Stimulated activated CD8-positive, alpha-beta memory T cell treated with anti-CD3 and anti-CD28 coated beads, Interleukin-12 subunit alpha, Interleukin-12 subunit beta, amount 100 ng/mL, for 24 hours (primary cell): Measurements from ENCODE around the gene TUT1.
A peak's percentile ranks its signal among the peaks of the same experiment; 100 is the strongest.
"Not testable (repeated sequence)": the region's sequence is repeated elsewhere in the genome, so short reads cannot be mapped to it uniquely, and the experiment has no call there.

Experiments used
- DNase-seq: peaks from one replicate; pipeline ENCODE4 v3.0.0-alpha.2; 2020; ENCODE audit errors: extremely low read depth

Gene TUT1, protein sequence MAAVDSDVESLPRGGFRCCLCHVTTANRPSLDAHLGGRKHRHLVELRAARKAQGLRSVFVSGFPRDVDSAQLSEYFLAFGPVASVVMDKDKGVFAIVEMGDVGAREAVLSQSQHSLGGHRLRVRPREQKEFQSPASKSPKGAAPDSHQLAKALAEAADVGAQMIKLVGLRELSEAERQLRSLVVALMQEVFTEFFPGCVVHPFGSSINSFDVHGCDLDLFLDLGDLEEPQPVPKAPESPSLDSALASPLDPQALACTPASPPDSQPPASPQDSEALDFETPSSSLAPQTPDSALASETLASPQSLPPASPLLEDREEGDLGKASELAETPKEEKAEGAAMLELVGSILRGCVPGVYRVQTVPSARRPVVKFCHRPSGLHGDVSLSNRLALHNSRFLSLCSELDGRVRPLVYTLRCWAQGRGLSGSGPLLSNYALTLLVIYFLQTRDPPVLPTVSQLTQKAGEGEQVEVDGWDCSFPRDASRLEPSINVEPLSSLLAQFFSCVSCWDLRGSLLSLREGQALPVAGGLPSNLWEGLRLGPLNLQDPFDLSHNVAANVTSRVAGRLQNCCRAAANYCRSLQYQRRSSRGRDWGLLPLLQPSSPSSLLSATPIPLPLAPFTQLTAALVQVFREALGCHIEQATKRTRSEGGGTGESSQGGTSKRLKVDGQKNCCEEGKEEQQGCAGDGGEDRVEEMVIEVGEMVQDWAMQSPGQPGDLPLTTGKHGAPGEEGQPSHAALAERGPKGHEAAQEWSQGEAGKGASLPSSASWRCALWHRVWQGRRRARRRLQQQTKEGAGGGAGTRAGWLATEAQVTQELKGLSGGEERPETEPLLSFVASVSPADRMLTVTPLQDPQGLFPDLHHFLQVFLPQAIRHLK

DNA sequence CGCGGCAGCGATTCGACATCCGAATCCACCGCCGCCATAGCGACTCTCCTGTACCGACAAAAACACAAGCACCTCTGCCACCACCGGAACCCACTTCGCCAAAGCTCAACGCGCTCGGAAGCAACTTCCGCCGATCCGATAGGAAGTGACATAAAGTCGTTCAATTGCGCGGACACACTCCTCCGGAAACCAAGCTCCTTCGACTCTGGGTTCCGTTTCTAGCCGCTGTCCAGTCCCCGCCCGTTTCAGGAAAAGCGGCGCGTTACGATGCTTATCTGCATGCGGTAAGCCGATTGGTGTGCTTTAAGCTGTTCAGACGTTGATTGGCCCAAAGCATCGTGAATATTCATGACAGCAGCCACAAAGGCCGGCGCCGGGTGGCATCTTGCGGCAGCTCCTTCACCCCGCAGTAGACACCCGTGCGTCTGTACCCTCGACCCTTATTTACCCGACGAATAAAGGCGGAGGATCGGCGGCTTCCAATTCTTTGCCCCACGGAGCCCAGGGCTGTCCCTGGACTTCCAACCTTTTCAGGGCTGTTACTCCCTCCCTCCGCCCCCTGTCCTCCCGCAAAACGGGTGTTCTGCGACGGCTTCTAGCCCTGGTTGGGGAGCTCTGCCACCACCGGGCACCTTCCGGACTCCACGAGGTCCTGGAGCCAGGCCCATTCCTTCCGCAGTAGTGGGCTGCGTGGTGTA, at the start of gene TUT1:
TSS of gene TUT1 (minus strand) at position 76 of the 698 bp plus-strand sequence. CDS start at position 38, 38 bp downstream.
- DNase-seq, result peak; percentile 83

DNA sequence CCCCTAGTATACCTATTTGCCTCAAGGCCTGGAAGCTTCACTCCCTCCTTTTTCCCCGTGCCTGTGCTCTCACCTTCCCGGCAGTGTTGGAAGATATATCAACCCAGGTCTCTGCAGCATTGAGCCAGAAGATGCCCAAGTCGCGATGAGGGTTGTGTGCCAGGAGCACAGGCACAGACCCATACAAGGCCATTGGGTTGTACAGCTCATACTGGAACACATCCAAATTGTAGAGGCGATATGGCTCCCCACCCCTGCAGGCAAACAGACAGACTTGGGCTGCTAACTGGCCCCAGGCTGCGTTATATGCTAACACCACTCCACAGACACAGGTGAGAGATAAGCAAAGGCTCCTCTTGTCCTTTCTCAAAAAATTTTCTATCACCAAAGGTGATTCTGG, 41.2 kb upstream of the TUT1 start:
- no peak for DNase-seq

DNA sequence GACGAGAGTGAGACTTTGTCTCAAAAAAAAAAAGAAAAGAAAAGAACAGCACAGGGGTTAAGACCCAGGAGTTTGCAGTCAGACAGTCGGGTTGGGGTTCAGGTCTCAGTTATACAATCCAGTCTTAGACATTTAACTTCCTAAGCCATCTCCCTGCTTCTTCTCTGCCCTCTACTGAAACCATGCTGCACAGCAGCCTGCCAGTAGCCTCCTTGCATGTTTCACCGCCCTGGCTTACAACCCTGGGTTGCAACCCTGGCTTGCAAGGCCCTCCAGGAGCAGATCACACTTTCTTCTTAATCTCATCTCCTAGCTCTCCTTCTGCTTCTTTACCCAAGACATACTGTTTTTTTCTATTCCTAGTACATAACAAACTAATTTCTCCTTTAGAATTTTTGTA, 36.4 kb upstream of the TUT1 start:
- DNase-seq, result no peak

DNA sequence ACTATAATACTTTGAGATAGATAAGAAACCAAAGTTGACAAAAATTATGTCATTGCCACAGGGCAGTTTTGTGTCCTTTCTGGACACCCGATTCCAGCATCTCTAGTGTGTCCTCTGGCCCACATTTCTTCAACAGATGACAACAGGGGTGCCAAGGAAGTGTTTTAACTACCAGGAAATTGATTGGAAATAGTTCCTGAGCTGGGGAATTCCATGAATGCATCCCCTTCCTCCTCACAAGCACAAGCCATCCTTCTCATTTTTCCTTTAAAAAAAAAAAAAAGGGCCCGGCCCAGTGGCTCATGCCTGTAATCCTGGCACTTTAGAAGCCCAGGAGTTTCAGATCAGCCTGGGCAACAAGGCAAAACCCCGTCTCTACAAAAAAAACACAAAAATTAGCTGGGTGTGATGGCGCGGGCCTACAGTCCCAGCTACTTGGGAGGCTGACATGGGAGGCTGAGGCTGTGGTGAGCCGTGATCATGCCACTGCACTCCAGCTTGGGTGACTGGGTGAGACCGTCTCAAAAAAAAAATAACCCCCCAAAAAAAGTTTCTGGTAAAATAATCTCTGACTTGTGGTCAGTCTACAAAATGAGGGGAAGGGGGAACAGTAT, 31.3 kb upstream of the TUT1 start:
- no peak for DNase-seq

DNA sequence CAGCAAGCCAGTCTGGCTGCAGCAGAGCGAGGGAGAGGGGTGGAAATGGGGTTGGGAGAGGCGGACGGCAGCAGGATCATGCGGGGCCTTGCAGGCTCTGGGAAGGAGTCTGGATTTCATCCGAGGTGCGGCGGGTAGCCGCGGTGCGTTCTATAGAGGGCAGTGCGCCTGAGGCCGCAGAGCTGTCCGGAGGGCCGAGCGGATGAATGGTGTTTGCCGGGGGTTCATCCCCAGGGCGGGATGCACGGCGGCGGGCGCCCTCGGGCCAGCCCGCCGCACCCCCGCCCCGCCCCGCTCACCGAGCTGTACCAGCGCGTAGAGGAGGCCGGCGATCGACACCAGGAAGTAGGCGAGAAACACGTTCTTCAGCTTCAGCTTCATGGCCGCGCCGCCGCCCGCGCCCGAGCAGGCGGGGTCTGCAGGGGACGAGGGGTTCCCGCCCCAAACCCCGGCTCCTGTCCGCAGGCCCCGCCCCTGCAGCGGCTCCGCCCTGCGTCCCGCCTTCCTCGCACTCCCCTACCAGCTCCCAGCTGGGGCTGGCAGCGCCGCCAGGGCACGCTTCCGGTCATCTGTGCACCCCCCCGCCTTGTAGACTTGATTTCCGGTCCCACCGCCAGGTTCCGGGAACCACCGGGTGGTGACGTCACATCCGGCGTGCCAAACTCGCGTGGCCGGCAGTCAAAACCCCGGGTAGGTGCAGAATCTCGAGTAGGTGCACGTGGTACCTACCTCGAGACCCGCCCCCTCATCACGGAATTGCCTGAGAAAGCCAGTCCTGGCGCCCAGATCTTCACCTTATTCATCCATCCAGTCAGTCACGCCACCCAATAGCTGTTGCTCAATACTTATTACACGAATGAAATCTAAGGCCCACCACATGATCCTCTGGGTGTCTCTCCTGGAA, 30.5 kb upstream of the TUT1 start, which contains the start of gene B3GAT3:
TSS of gene B3GAT3 (minus strand) at position 420 of the 904 bp plus-strand sequence. CDS start at position 381, 39 bp downstream.
- DNase-seq, result peak; percentile 88

DNA sequence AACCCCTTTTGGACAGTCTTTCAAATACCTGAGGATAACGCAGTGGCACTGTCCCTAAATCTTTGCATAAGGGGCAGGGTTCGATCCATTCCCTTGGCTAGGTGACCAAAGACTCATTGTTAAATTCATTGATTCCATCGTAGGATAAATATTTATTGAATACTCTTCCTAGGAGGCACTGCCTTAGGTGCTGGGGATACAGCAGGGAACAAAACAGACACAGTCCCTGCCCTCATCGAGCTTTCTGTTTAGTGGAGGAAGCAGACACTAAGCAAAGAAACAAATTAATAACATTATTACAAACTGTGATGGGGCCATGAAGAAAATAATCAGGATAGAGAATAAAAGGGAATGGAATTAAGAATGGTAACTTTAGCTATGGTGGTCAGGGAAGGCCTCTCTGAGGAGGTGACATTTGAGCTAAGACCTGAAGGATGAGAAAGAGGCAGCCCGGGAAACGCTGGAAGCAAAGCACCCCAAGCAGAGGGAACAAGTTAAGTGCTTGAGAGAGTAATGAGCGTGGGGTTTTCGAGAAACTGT, 29.8 kb upstream of the TUT1 start:
- no peak for DNase-seq

DNA sequence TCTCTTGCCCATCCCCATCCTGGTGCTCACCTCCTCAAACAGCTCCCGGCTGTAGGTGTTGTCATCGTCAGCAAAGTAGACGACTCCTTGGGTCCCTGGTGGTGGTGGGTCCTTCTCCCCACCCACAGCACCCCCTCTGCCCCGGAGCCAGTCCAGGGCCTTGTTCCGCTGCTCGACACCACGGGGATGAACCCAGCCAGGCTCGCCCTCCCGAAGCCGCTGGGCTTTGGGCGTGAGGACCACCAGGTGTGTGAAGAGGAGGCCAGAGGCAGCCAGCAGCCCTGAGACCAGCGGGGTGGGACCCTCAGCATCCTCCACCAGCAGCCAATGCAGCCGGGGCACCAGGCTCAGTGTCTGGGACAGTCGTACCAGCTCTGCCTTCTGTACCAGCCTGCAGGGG, 25.6 kb upstream of the TUT1 start:
- DNase-seq, result not testable (repeated sequence)

DNA sequence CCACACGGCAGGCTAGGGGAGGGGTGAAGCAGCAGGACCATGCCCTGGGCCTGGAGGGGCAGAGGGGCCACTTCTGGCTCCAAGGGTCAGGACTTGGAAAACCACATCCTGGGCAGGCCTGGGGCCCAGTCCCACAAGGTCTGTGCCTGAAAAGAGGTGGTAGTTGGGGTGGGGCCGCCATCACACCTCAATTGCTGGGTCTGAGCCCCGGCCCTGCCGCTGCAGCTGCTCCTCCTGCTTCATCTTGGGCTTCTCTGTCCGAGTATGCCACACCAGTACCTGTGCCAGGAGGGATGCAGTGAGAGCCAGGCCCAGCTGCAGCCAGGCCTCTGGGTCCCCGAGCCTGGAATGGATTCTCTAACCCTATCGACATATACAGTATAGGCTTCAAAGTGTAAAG, 24.2 kb upstream of the TUT1 start:
- no peak for DNase-seq

DNA sequence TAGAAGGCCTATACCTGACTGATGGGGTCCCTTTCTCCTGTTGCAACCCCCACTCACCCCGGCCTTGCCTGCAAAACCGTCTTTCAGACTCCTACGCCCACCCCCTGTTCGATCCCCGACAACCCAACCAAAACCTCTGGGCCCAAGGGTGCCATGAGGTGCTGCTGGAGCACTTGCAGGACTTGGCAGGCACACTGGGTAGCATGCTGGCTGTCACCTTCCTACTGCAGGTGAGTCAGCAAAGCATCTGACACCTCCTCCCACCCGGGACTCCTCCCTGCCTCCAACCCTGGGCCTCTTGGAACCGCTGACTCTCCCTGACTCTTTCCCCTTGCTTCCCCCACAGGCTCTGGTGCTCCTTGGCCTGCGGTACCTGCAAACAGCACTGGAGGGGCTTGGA, 23.0 kb upstream of the TUT1 start:
- DNase-seq, result no peak

DNA sequence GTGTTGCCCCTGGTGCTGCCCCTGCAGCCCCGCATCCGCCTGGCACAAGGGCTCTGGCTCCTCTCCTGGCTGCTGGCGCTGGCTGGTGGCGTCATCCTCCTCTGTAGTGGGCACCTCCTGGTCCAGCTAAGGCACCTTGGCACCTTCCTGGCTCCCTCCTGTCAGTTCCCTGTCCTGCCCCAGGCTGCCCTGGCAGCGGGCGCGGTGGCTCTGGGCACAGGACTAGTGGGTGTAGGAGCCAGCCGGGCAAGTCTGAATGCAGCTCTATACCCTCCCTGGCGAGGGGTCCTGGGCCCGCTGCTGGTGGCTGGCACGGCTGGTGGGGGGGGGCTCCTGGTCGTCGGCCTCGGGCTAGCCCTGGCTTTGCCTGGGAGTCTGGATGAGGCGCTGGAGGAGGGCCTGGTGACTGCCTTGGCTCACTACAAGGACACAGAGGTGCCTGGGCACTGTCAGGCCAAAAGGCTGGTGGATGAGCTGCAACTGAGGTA, 22.0 kb upstream of the TUT1 start:
- no peak for DNase-seq

DNA sequence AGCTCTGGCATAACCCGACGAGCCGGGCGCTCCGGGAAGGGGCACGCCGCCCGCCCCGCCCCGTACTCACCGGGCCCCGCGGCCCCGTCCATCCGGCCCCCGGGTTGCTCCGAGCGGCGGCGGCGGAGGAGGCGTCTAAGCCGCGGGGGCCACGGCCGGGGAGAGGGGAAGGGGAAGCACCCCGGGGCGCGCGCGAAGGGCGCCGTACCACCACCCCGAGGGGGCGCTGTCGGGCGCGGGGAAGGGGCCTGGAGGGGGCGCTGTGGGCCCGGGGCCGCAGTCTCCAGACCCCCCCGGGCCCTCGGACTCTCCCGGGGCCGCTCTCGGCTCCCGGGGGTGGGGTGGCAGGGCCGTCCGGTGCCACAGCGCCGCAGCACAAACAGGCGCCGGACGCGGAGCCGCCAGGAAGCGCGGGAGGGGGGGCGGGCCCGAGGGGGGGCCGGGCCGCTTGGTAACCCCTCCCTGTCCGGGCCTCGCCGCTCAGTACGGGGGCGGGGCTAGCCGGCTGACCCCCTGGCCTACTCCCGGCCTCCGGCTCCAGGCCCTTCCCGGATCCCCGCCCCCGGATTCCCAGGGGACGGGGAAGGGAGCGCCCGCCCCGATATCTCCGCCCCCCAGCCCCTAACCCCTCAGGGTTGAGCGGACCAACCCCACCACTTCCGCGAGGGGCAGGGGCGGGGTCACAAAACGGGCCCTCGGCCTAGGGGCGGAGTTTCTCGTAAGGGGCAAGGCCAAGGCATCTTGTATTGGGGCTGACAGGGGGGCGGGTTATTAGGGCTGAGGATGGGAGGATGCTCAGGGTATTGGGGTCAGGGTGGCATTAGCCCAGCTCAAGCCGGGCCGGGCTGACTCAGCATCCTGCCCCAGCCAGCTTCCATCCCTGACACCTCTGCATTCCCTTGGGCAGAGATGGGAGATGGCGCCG, 21.3 kb upstream of the TUT1 start, which contains the start of the genes EML3 and ROM1:
TSS of gene EML3 (minus strand) at position 410 of the 925 bp plus-strand sequence. CDS start at position 92, 318 bp downstream.
TSS of gene ROM1 (plus strand) at position 892 of the 925 bp plus-strand sequence. CDS start at position 917, 25 bp downstream.
- peak; percentile 65 for DNase-seq

DNA sequence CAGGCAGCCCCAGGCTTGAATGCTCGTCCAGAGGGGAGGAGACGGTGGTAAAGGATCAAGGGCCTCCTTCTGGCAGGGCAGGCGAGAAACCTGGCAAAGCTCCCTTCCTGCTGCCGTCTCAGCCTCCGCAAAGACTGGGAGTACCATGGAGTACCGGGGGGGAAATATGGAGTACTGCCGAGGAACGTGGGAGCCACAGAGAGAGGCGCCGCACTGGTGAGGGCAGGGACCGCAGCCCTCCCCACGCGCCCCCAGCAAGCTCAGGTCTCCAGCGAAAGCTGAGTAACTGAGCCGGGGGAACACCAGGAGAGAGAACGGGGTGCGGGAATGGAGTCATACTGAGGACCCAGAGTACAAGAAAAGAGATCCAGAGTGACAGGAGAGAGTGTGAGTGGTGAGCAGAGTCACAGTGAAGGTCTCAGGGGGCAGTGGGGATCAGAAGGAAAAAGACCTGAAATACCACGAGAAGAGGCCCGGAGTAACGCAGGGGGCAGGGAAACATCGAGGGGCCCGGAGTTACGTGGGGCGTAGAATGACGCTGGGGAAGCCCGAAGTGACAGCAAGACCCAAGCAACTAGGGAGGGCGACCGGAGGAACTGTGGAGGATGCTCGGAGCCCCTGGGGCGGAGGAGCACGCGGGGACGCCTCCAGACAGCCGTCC, 20.5 kb upstream of the TUT1 start:
- no peak for DNase-seq

DNA sequence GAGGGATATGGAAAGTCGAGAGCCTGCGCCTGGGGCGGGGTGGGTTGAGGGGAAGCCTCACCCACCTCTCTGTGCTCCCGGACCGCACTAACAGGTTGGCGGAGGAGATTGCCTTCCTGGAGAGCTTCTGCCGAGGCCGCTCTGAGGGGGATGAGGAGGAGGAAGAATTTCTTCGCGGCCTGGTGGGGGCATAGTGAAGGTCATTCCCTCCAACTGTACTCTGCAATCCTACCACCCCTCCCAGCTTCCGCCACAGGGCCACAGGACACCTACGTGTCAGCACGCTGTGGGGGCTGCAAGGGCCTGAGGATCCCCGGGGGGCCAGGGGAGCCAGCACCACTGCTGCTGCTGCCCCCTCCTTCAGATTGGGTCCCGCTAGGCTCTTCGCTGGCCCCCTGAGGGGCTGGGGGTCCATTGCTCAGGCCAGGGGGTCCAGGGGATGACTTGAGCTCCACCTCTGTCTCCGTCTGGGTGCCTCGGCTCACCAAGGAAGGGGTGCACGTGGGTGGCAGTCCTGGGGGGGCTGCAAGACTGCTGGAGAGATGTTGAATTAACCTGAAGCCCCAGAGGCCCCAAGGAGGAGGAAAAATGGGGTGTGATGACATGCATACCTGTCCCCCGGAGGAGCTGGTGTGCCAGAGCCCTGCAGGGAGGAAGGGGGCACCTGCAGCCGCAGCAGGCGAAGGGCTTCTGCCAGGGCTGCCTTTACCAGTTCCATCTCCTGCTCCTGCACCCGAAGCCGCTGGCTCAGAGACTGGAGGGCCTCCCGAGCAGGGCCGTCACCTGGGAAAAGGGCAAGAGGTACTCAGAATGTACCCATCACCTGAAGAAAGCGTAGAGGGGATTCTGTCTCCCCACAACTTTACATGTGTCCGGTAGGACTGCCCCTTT, 19.7 kb upstream of the TUT1 start:
- DNase-seq, result no peak

DNA sequence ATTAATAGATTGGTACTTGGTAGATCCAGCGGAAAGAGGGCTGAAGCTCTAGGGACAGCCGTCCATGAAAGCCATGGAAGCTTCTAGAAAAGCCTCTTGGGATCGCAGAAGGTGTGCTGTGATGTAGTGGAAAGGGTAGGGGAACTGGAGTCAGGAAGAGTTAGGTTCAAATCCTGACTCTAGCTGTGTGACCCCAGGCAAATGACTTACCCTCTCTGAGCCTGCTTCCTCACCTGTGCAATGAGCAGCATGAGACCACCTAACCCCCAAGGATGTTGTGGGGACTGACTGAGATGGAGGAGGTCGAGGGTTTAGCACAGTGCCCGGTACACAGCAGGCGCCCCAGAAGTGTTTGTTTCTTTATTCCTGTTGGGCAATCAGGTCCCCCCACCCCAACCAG, 19.1 kb upstream of the TUT1 start:
- DNase-seq, result no peak

DNA sequence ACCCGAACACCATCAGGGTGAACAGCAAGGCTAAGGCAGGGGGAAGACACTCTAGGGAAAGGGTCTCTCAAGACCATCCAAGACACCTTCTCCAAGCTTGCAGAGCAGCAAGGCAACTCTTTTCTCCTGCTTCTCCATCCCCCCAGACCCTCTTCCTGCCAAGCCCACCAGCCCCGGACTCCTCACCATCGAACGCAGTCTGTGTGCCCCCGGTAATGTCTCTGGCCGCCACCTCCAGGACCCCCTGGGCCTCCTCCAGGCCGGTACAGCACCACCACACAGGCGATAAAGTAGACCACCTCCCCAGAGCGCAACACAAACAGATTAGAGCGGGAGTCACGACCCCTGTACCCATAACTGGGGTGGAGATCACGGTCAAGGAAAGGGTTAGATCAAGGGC, 17.5 kb upstream of the TUT1 start:
- DNase-seq, result no peak

DNA sequence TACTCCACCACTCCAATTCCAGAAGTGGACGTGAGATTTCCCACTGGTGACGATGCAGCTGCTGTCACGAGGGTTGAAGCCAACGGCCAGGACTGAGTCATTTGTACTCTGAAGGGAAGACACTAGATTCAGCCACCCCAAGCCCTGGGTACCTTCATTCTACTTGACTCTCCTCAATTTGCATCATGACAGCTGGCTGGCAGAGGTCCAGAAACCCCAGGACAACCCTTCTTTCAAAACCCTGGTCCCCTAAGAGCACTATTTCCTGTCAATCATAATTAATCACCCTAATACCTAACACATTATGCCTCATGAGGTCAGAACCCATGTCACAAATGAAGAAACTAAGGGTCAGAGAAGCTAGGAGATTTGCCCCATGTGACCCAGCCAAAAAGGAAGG, 16.4 kb upstream of the TUT1 start:
- no peak for DNase-seq

DNA sequence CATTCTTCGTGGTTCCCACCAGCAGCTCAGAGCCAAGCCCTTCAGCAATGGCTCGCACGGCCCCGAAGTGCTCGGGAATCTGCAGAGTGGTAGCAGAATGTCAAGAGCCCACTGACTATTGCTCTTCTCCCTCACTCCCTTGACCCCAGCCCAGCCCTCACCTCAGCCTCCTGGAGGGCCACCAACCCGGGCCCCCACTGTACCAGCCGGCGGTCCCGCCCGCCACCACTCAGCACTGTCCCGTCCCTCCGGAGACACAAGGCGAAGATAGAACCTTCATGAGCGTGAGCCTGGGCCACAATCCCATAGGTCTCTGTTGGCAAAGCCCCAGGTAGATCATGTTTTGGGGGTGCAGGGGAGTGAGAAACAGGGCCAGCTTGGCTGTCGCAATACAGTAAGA, 14.6 kb upstream of the TUT1 start:
- no peak for DNase-seq
